Breast epithelium (tissue), 3 donors: Measurements from ENCODE around the gene CCDC149.

Experiments used
- POLR2A ChIP-seq: fragments of 450-650 bp; IDR thresholded peaks from one replicate; pipeline ENCODE4 v1.6.1; 2016; ENCODE audit warnings: antibody characterized with exemption, mild to moderate bottlenecking, moderate library complexity
- TF ChIP-seq, protein P1 (sequence below), 3 donors: fragments of 450-650 bp; IDR thresholded peaks; one replicate each; pipeline ENCODE4 v1.5.1; 2016 to 2017; ENCODE audit warnings: antibody characterized with exemption in 3 of 3, mild to moderate bottlenecking in 3 of 3, moderate library complexity in 3 of 3

DNA sequence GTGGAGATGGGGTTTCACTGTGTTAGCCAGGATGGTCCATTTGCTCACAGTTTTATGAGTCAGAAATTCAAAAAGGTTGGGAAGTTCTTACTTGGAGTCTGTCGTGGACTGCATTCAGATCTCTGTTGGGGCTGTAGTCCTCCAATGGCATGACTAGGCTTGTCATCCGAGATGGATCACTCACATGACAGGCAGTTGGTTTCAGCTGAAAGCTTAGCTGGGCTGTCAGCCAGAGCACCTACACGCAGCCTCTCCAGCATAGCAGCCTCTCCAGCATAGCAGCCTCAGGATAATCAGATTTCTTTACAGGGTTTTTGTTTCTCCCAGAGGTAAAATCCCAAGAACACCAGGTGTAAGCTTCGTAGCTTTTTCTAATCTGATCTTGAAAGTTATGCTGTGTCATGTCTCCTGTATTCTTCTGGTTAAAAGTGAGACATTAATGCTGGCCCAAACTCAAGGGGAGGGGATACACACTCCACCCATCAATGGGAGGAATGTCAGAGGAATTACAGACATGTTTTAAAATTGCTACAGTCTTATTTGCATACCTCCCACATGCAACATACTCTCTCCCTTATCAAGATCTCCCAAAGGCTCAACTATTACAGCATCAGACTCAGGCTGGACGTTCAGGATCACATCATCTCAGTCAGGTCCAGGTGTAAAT, 149.1 kb downstream of the CCDC149 start:
- no peak for TF ChIP-seq POLR2A
- TF ChIP-seq, protein P1, sequence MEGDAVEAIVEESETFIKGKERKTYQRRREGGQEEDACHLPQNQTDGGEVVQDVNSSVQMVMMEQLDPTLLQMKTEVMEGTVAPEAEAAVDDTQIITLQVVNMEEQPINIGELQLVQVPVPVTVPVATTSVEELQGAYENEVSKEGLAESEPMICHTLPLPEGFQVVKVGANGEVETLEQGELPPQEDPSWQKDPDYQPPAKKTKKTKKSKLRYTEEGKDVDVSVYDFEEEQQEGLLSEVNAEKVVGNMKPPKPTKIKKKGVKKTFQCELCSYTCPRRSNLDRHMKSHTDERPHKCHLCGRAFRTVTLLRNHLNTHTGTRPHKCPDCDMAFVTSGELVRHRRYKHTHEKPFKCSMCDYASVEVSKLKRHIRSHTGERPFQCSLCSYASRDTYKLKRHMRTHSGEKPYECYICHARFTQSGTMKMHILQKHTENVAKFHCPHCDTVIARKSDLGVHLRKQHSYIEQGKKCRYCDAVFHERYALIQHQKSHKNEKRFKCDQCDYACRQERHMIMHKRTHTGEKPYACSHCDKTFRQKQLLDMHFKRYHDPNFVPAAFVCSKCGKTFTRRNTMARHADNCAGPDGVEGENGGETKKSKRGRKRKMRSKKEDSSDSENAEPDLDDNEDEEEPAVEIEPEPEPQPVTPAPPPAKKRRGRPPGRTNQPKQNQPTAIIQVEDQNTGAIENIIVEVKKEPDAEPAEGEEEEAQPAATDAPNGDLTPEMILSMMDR (IDR thresholded peaks at IDR 0.05), result no peak
